ENCODE measurements around the gene PAM16.

The PAM16 gene

DNA sequence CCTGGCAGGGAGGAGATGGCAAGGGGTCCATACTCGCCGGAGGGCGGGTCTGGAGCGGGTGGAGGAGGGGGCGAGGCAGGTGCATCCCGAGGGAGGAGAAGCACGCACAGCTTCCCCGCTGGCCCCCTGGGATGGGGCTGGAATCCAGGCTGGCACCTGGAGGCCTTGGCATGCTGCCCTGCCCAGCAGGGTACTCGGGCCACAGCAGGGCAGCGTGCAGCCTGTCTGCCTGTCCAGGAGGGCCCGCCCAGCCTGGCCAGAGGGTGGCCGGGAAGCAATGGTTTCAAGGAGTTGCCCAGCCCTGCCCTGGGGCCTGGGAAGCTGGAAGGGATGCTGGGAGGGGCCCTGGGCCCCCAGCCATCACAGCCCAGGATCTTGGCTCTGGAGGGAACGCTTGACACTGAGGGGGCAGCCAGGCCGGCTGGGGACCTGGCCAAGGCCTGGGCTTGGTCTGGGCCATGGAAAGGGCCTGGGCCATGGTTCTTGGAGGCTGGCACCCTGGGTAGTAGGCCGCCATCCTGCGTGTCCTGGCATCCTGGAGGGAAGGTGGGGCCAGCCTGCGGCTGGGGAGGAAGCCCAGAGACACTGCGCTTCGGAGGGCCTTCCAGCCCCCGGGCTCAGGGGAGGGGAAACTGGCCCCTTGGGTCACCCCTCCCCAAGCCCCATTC is 34.1 kb downstream of the PAM16 start:
- H3K9me3 ChIP-seq (ENCODE audit: low read length) = no peaks in the 10 kb centered on the region
- H3K36me3 ChIP-seq (ENCODE audit: insufficient read depth, low read length) = no peaks in the 10 kb centered on the region
- peak overlapping the region; percentile 96 for H3K4me3 ChIP-seq (ENCODE audit: low read length)
- H3K4me1 ChIP-seq (ENCODE audit: insufficient read depth, low read length) = peaks cover 39% of the 10 kb centered on the region
- H3K27me3 ChIP-seq (ENCODE audit: insufficient read depth, low read length) = no peaks in the 10 kb centered on the region
- no peak overlapping the region for H2AFZ ChIP-seq (ENCODE audit: low read depth, low read length)

DNA sequence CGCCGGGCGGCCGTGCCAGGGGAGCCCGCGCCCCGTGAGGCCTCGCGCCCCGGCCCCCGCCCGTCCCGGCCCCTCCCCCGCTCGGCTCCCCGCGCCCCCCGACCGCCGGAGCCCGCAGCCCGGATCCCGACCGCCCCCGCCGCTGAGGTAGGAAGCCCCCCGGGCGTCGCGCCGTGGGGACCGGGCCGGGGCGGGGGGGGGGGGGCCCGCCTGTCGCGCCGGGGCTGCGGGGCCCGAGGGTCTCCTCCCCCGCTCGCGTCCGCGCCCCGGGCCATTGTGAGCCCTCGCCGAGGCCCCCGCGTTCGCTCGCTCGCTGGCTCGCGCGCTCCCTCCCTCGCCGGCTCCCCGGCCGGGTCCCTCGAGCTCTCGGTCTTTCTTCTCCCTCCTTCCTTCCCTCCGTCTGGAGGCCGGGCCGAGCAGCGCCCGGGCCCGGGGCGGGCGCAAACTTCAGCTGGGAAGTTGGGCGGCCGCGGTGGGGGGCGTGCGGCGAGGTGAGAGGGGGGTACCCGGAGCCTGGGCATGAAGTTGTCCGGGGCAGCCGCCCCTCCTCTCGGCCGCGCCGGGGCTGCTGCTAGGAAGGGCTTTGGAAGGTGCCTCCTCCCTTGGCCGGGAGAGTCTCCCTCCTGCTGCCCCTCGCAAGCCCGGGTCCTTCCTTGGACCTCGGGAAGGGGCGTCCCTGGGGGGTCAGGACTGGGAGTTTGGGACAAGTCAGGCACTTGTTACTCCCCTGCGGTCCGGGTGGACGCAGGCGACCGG is 34.8 kb downstream of the PAM16 start:
- H3K4me3 ChIP-seq (ENCODE audit: low read length) = peak overlapping the region; percentile 96
- no peaks in the 10 kb centered on the region for H3K9me3 ChIP-seq (ENCODE audit: low read length)

DNA sequence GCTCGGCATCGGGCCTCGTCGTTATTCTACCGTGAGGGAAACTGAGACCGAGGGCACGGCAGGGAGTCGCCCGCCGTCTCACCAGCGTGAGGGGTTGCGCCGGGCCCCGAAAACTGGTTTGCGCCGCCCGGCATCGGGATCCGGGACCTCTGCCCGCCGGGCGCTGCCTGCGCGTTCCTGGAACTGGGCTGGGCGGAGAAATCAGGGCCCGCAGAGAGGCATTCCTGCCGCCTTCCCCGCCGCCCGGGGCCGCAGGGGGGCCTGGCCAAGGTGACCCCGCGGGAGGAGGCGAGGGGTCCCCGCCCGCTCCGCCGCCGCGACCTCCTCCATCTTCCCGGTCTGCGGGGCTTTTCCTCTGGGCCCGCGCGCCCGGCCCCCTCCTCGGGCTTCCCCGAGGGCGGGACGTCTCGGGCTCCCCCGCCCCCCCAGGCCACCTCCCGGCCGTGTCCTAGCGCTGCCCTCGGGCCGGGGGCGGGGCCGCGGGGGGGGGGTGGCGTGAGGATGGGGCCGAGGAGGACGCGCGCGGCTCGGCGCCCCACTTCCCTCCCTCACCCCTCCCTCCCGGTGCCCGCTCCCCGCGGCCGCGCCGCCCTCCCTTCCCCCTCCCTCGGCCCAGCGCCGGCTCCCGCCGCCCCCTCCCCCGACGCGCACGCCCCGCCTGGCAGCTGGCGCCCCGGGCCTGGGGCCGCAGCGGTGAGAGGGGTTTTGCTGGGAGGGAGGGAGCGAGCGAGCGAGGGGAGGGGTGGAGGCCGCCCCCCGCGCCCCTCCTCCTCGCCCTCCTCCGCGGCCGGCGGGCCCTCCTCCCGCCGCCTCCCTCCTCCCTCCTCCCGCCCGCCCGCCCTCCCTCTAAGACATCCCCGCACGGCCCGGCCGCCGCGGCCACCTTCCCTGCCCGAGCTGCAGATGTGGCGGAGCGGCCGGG is 35.7 kb downstream of the PAM16 start, which contains the start of gene GLIS2:
GLIS2 (plus strand) TSS at position 882 of the 922 bp plus-strand sequence. CDS start 16,214 bp downstream, outside the sequence.
- Histone ChIP-seq H3K4me1 (ENCODE audit: insufficient read depth, low read length) (peaks cover 37% of the 10 kb centered on the region), H3K27me3 (ENCODE audit: insufficient read depth, low read length) (no peaks in the 10 kb centered on the region), H3K4me3 (ENCODE audit: low read length) (peak within 1 kb of the TSS; percentile 96), H3K9me3 (ENCODE audit: low read length) (no peaks in the 10 kb centered on the region), H2AFZ (ENCODE audit: low read depth, low read length) (peak within 1 kb of the TSS; percentile 4), H3K36me3 (ENCODE audit: insufficient read depth, low read length) (no peaks in the 10 kb centered on the region)

More for the DNA sequence above, 34.8 kb downstream of the PAM16 start:
- Histone ChIP-seq H3K27me3 (ENCODE audit: insufficient read depth, low read length) (no peaks in the 10 kb centered on the region), H2AFZ (ENCODE audit: low read depth, low read length) (no peak overlapping the region), H3K36me3 (ENCODE audit: insufficient read depth, low read length) (no peaks in the 10 kb centered on the region), H3K4me1 (ENCODE audit: insufficient read depth, low read length) (peaks cover 39% of the 10 kb centered on the region)

DNA sequence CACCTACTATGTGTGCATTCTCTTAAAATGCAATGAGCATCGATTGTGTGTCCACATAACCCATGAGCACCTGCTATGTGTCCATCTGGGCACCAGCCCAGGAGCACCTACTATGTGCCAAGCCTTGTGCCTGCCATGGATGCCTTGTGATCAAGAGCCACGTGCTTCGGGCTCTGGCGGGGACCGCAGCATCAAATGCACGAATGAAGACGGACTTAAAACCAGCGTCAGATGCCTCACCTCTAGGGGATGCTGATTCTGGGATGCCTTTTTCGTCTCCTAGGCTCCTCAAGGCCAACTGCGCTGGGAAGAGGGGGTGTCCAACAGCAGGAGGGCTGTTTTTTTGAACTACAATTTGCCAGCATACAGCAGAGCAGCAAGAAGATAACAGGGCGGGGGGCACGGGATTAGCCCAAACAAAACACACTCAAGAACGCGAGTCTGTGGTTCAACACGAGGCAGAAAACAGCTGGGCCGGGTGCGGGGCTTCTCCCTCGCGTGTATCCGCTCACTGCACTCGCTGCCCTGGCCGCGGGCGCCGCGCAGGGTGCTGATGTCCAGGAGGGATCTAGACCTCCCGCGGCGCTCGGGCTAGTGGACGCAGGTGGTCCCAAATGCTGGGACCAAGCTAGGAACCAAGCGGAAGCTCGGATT is 36.5 kb downstream of the PAM16 start:
- H3K27me3 ChIP-seq (ENCODE audit: insufficient read depth, low read length) = no peaks in the 10 kb centered on the region
- H3K36me3 ChIP-seq (ENCODE audit: insufficient read depth, low read length) = no peaks in the 10 kb centered on the region
- H2AFZ ChIP-seq (ENCODE audit: low read depth, low read length) = peak overlapping the region; percentile 4
- peaks cover 33% of the 10 kb centered on the region for H3K4me1 ChIP-seq (ENCODE audit: insufficient read depth, low read length)
- peak overlapping the region; percentile 66 for H3K4me3 ChIP-seq (ENCODE audit: low read length)
- H3K9me3 ChIP-seq (ENCODE audit: low read length) = no peaks in the 10 kb centered on the region

DNA sequence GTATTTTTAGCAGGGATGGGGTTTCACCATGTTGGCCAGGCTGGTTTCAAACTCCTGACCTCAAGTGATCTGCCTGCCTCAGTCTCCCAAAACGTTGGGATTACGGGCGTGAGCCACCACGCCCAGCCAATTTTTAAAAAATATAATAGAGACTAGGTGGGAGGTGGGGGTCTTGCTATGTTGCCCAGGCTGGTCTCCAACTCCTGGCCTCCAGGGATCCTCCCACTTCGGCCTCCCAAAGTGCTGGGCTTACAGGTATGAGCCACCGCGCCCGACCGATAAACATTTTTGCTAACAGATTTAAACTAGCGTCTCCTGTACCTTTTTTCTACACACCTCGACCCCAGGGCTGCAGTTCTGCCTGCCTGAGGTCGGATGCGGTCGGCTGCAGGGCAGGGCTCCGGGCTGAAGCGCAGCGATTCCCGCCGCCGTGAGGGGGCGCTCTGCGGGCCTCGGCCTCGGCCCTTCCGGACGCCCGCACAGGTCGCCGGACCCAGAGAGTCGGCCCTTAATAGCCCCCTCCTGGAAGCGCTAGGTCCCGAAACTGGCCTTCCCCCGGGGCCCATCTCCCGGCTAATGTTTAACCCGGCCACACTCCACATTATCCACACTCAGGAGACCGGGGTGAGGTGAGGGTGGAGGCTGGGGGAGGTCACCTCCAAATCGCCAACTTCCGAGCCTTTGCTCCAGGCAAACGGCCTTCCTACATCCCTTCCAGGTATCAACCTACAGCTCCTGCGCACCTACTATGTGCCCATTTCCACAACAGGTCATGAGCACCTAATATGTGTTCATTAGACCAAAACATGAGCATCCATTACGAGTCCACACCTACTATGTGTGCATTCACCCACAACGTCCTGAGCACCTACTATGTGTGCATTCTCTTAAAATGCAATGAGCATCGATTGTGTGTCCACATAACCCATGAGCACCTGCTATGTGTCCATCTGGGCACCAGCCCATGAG is 37.3 kb downstream of the PAM16 start:
- H3K27me3 ChIP-seq (ENCODE audit: insufficient read depth, low read length) = no peaks in the 10 kb centered on the region
- H3K4me3 ChIP-seq (ENCODE audit: low read length) = peak overlapping the region; percentile 66
- H2AFZ ChIP-seq (ENCODE audit: low read depth, low read length) = no peak overlapping the region
- H3K9me3 ChIP-seq (ENCODE audit: low read length) = no peaks in the 10 kb centered on the region
- H3K36me3 ChIP-seq (ENCODE audit: insufficient read depth, low read length) = no peaks in the 10 kb centered on the region
- peaks cover 28% of the 10 kb centered on the region for H3K4me1 ChIP-seq (ENCODE audit: insufficient read depth, low read length)

DNA sequence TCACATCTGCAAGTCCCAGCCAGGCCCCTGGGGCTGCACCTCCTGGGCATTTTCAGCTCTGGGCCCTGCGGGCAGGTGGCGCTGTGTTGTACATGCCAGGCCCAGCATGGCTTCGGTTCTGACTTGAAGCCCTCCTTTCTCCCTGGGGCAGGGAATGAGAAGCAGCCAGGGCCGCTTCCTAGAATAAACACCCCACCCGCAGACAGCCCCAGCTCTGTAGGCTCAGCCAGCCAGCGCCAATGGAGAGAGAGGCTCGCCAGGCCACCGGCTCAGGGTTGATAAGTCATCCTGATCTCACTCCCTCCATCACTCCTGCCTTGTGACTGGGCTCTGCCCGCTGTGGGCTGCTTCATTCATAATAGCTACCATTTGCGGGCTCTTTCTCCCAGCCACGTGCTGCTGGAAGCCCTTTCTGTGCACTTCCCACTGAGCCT is 41.3 kb downstream of the PAM16 start:
- H3K4me3 ChIP-seq (ENCODE audit: low read length) = no peak overlapping the region
- H3K9me3 ChIP-seq (ENCODE audit: low read length) = no peaks in the 10 kb centered on the region
- H3K36me3 ChIP-seq (ENCODE audit: insufficient read depth, low read length) = no peaks in the 10 kb centered on the region
- peaks cover 16% of the 10 kb centered on the region for H3K4me1 ChIP-seq (ENCODE audit: insufficient read depth, low read length)
- no peak overlapping the region for H2AFZ ChIP-seq (ENCODE audit: low read depth, low read length)
- no peaks in the 10 kb centered on the region for H3K27me3 ChIP-seq (ENCODE audit: insufficient read depth, low read length)

DNA sequence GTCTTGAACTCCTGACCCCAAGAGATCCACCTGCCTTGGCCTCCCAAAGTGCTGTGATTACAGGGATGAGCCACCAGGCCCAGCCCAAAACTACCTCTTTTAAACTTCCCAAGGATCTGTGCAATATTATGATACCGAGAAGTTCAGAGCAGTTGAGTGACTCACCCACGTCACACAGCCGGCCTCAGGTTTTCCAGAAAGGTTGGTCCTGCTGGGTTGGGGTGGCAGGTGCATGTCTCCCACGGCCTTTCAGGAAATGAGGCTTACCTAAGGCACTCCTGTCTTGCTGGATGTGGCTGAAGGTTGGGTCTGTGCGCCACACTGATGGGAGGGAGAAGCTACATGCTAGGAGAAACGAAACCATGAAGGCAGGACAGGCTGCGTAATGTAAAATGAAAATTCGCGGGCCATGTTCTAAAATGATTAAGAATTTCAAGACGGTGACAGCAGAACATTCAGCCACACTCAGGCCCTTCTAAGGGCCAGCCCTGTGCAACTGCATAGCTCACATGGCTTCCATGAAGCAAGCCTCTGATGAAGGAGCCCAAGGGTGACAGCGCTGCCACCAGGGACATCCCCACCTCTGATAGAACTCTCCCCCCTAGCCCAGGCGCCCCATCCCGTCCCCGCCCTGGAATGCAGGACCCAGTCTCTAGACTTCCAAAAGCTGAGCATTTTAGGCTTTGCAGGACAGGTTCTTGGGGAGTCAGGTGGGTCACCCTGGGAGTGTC is 41.9 kb downstream of the PAM16 start:
- no peaks in the 10 kb centered on the region for H3K9me3 ChIP-seq (ENCODE audit: low read length)
- H2AFZ ChIP-seq (ENCODE audit: low read depth, low read length) = no peak overlapping the region
- H3K4me3 ChIP-seq (ENCODE audit: low read length) = no peak overlapping the region
- no peaks in the 10 kb centered on the region for H3K36me3 ChIP-seq (ENCODE audit: insufficient read depth, low read length)
- H3K4me1 ChIP-seq (ENCODE audit: insufficient read depth, low read length) = peaks cover 15% of the 10 kb centered on the region
- H3K27me3 ChIP-seq (ENCODE audit: insufficient read depth, low read length) = no peaks in the 10 kb centered on the region

DNA sequence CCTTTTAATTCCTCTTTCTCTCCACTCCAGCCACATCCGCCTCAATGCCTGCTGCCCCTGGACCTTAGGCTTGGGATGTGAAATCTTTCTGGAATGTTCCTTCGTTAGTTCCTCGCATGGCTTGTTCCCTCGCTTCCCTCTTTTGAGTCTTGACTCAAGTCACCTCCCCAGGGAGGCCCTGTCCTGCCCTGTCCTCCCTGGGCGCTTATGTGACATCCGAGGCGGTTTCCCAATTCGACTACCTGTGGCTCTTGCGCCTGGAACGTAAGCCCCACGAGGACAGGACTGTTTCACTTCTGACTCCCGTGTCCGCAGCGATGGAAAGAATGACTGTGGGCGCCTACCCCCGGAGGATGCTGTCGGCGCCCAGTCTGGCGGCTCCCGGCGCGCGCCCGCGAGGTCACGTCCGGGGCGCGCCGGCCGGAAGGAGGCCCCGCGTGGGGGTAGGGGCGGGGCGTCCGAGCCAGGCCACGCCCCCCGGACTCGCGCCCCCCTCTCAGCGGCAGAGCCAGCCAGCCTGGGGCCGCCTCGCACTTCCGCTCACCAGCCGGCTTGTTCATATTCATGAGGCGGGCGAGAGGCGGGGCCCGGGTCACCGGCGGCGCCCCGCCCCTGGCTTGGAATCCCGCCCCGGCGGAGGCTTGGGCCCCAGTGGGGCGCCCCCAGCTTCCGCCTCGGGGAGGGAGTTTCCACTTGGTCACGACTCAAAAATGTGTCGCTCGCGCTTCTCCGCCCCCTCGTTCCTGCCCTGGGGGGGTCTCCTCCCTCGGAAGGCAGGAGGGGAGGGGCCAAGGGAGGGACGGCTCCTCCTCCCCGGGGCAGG is 43.7 kb downstream of the PAM16 start:
- Histone ChIP-seq H3K27me3 (ENCODE audit: insufficient read depth, low read length) (no peaks in the 10 kb centered on the region), H3K4me3 (ENCODE audit: low read length) (peak overlapping the region; percentile 16), H3K36me3 (ENCODE audit: insufficient read depth, low read length) (no peaks in the 10 kb centered on the region), H2AFZ (ENCODE audit: low read depth, low read length) (no peak overlapping the region), H3K4me1 (ENCODE audit: insufficient read depth, low read length) (peaks cover 19% of the 10 kb centered on the region), H3K9me3 (ENCODE audit: low read length) (no peaks in the 10 kb centered on the region)

DNA sequence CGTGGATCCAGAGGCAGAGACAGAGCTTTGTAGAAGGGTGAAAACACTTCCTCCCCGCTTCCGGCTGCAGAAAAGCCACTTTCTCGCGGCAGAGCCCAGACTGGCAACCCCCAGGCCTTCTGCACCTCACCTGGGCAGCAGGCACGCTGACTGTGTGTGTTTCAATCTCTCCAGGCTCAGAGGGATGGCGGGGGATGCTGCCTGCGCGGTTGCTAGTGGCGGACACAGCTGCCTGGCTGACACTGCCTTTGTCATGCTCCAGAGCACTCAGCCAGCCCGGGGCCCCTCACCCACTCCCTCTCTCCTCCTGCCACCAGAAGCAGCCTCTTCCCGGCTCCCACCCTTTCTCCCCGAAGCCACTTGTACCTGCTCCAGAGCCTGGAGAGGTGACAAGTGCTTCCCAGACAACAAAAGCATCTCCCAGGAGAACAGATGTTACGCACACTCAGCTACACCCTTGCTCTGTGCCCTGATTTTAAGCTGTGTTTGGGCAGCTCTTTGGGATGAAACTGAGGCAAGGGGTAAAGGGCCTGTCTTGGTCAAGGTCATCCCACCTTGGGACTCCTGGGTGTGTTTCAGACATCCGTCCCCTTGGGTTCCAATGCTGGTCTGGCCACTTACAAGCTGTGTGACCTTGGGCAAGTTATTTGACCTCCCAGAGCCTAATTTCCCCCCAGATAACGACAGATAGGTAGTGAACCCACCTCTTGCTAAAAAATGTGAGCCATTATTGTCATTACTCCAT is 44.5 kb downstream of the PAM16 start:
- Histone ChIP-seq H2AFZ (ENCODE audit: low read depth, low read length) (peak overlapping the region; percentile 52), H3K27me3 (ENCODE audit: insufficient read depth, low read length) (no peaks in the 10 kb centered on the region), H3K36me3 (ENCODE audit: insufficient read depth, low read length) (no peaks in the 10 kb centered on the region)

DNA sequence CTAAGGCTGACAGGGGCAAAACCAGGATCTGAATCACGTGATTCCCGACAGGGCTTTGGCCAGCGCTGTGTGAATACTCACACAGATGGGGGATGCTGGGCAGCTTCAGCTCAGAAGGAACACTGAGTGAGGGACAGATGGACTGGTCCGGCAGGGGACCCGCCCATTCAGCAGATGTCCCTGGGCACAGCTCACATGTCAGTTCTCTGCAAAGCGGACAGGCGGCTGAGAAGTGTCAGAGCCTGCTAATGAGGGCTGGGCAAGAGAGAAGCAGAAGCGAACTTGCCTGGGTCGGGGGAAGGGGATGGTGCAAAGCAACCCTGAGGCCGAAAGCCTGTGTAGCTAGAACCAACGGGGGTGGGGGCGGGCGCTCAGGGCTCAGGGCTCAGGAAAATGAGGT is 47.1 kb downstream of the PAM16 start:
- H3K9me3 ChIP-seq (ENCODE audit: low read length) = no peaks in the 10 kb centered on the region

More for the DNA sequence above, 44.5 kb downstream of the PAM16 start:
- Histone ChIP-seq H3K9me3 (ENCODE audit: low read length) (no peaks in the 10 kb centered on the region), H3K4me1 (ENCODE audit: insufficient read depth, low read length) (peaks cover 19% of the 10 kb centered on the region), H3K4me3 (ENCODE audit: low read length) (peak overlapping the region; percentile 16)

More for the DNA sequence above, 47.1 kb downstream of the PAM16 start:
- H3K27me3 ChIP-seq (ENCODE audit: insufficient read depth, low read length) = no peaks in the 10 kb centered on the region
- no peaks in the 10 kb centered on the region for H3K36me3 ChIP-seq (ENCODE audit: insufficient read depth, low read length)
- no peak overlapping the region for H3K4me3 ChIP-seq (ENCODE audit: low read length)
- peak overlapping the region; percentile 20 for H2AFZ ChIP-seq (ENCODE audit: low read depth, low read length)
- peaks cover 21% of the 10 kb centered on the region for H3K4me1 ChIP-seq (ENCODE audit: insufficient read depth, low read length)
